CD4-positive, alpha-beta T cell treated with Interleukin-15 for 4 hours (primary cell): ENCODE results near the gene TMEM72.

Experiments
- DNase-seq: peaks from one replicate; pipeline ENCODE4 v3.0.0-alpha.2; 2020; ENCODE audit warnings: low spot score

TMEM72 gene

GRCh38 chr10:44934416-44935200 lies 23.5 kb downstream of the TMEM72 start:
- DNase-seq, result no peak

DNA sequence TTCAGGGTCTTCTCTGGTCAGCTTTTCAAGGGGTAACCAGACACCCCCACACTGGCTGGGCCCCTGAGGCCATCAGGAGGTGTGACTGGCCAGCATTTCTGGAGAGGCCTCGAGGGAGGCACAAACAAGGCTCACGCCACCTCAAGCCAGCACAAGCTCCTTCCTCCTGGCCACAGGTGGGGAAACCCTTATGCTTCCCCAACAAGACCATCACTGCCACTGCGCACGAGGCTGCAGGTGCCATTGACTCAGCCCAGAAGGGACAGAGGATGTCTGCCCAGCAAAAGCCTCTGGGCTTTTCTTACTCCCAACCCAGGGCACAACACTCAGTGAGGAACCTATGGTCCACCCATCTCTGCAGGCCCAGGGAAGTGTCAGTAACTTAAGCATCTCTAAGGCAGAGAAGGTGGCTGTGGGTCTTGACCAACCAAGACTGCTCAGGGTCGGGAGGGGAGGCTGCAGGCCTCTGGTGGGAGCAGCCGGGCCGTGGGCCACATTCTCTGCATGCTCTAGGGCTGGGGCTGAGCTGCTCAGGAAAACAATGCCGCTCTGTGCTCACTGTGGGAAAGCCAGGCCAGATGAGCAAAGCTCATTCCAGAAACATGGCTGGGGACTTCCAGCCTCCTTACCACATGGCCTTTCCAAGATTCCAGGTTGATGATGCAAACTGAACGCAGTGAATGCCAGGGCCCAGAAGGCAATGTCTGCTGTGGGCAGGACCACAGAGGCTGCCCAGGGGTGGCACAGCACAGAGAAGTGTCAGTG lies 24.2 kb downstream of the TMEM72 start:
- DNase-seq, result no peak

DNA sequence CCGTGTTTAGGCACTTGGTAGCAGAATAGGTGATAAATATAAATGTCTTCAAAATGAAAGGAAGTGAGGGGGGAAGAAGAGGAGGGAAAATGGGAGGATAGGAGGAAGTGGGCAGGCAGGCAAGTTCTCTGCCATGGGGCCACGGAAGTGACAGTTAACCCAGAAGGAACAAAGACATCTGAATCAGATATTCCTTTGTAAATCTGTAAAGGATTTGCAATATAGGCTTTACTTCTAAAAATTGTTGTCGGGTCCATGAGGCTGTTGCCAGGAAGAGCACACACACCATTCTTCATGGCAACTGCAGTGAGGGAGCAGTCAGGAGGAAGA lies 24.8 kb downstream of the TMEM72 start:
- DNase-seq, result no peak

DNA sequence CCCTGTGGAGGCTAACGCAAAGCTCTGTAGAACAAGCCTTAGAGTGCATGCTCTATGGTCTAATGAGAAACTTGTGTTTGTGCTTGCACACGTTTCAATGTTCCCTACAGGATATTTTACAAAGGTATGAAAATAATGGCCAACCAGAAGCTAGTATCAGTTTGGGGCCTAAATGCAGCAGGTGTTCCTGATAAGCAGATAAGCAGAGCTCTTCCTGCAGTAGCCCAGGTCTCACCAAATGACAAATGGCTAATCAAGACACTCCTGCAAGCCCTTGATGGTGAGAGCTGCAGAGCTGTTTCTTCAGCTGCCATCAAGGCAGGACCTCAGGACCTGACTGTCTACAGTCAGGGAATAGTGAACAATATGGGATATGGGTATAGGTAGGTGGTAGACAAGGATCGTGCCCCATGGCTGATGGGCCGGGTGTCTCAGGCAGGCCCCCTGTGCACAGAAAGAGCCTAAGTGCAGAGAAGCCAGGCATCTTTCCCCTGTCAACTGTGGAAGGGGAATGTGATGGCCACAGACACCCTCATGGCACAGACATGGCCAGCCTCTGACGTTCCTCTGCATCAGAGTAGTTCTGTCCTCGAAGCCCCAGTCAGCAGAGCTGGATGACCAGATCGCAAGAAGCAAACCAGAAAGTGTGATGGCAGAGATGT lies 25.3 kb downstream of the TMEM72 start:
- no peak for DNase-seq

GRCh38 chr10:44937196-44938005 lies 26.3 kb downstream of the TMEM72 start:
- DNase-seq, result no peak

- DNase-seq, result no peak
Measured at GRCh38 chr10:44938956-44939355, 27.8 kb downstream of the TMEM72 start.

DNA sequence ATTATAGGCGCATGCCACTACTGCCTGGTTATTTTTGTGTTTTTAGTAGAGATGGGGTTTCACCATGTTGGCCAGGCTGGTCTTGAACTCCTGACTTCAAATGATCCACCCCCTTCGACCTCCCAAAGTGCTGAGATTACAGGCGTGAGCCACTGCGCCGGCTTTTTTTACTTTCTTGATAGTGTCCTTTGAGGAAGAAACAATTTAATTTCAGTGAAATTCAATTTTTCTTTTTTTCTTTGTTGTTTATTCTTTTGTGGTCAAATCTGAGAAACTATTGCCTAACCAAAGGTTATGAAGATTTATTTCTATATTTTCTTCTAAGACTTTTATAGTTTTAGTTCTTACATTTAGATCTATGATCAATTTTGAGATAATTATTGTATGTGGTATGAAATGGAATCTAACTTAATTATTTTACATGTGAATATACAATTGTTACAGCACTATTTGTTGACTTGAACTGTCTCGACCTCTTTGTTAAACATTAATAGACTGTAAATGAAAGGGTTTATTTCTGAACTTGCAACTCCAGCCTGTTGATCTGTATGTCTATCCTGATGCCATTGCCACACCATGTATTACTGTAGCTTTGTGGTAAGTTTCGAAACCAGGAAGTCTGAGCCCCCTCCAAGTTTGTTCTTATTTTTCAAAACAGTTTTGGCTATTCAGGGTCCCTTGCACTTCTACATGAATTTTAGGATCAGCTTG lies 28.7 kb downstream of the TMEM72 start:
- no peak for DNase-seq

DNA sequence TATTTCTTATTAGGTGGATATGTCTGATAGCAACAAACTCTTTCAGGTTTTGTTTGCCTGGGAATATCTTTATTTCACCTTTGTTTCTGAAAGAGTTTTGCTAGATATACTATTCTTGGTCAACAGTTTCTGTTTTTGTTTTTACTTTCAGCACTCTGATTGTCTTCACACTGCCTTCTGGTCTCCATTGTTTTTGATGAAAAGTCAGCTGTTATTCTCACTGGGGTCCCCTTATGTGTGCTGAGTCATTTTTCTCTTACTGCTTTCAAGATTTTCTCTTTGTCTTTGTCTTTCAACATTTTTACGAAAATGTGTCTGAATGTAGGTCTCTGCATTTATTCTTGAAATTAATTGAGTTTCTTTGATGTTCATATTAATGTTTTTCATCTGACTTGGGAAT lies 33.2 kb downstream of the TMEM72 start:
- DNase-seq, result no peak

DNA sequence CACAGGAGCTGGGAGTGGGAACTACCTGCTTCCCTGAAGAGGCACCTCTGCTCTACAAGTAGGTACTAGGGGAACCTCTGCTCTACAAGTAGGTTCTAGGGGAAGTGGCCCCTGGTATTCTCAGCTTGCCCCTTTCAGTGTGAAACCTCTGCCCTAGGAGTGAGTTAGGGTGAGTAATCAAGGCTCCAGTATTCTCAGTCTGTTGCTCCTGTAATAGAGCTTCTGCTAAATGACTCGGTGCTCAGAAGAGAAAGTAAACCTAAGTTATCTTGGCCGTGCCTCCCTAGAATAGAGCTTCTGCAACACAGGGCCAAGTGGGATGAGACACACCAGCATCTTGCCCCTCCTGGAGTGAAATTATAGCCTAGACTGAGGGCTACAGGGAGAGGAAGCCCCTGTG lies 35.1 kb downstream of the TMEM72 start:
- DNase-seq, result no peak

DNA sequence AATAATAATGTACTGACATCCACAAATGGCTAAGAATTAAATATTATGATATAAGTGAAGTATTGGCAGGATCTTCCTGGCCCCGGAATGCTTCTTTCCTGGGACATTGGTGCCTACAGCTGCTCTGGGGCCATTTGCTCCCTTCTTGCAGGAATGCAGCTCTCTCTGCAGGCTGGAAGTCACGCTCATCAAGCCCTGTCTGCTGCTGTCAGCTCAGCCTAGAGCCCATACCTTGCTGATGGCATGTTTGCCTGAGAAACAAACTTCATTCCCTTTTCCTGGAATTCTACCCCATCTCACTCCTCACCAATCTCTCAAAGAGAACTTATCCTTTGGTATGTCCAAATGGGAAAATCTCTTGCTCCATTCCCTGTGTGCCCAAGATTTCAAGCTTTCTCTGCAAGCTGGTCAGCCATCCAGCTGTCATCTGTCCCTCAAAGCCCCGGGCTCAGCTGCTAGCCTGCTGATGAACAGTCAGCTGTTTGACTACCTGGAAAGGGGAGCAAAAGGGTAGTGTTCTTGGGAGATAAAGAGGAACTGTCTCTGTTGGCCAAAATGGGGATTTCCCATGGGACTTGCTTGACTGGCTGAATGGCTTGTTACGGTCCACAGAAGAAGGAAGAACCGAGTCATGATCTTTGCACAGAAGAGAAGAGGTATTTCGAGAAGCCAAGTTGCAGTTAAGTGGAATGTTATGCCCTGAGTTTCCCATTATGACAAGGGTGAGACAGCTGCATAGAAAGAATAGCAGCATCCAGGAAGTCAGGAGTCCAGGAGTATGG lies 36.4 kb downstream of the TMEM72 start:
- DNase-seq, result no peak

GRCh38 chr10:44948642-44949041 lies 37.5 kb downstream of the TMEM72 start:
- DNase-seq, result no peak

DNA sequence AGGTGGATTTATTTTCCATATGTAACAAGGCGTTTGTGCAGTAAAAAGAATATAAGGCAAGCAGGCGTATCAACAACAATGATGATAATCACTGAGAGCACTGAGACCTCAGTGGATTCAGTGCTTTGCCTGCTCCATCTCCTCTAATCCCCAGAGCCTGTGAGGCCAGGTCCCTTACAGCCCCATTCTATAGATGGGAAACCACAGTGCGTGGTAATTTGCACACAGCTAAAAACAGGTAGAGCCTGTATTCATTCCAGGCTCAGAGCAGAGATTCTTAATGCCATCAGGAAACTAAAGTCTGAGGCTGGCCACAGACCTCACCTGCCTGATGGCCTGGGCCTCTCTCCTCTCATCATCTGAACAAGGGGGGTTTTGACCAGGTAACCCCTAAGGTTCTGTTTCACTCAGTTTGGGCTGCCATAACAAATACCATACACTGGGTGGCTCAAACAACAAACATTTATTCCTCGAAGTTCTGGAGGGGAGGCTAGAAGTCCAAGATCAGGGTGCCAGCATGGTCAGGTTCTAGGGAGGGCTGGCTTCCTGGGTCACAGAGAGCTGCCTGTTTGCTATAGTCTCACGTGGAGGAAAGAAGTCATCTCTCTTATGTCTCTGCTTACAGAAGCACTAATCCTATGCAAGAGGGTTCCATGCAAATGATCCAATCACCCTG lies 38.1 kb downstream of the TMEM72 start:
- no peak for DNase-seq

- no peak for DNase-seq
Measured at GRCh38 chr10:44949915-44950314, 38.8 kb downstream of the TMEM72 start.

- DNase-seq, result no peak
Measured at GRCh38 chr10:44950326-44951225, 39.4 kb downstream of the TMEM72 start.

DNA sequence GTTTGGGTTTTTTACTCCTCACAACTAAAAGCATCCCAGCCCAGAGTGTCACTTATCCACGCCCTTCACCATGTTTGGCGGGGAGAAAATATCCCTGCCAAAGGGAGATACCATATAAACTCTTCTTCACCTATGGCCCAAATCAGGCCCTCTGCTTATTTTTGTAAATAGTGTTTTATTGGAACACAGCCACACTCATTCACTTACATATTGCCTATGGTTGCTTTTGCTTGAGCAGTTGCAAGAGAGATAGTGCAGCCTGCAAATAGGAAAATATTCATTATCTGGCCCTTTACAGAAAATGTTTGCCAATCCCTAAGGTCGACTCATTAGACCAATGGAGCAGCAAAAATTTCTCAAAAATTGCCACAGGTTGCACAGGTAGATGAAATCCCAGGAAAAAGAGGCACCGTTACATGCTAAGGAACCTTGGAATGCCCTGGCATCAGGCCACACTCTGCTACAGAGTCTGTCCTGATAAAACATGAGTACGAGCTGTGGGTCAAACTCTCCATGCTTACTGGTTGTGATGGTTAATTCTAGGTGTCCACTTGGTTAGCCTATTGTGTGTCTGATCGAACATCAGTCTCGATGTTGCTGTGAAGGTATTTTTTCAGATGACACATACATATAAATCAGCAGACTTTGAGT lies 40.6 kb downstream of the TMEM72 start:
- no peak for DNase-seq

DNA sequence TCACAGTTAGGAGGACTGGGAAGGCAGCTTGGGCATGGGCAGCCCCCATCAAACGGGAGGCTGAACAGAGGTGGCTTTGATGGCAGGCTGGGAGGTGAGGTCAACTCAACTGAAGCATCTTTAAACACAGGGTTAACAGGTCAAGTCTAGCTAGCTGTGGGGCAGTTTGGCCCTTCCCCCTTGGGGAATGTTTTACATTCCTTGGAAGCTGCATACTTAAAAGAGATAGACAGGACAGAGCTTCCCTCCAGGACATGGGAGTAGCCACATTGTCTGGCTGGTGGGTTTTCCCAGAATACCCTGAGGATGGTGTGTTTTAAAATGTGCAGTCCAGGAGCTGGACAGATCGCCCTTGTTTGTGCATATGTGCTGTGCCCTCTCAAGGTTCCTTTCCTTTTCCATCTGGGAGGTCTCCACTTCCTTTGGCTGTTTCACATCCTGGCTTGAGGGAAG lies 41.7 kb downstream of the TMEM72 start:
- DNase-seq, result no peak

DNA sequence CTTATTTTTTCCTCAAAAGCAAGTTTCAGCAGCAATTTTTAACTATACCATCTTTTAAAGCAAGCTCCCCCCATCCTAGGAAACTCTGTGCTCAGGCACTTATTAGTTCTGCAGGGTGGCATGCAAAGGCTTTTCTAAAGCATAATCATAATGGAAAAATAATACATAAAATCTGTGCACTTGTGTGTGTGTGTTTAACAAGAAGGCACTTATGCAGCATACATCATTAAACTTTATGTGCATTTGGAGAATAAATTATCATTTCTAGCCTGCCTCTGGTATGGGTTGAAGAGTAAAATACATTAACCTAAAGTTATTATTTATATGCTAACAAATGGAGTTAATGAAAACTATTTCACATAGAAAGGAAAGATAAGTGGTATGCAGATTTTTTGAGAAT lies 42.9 kb downstream of the TMEM72 start:
- no peak for DNase-seq

DNA sequence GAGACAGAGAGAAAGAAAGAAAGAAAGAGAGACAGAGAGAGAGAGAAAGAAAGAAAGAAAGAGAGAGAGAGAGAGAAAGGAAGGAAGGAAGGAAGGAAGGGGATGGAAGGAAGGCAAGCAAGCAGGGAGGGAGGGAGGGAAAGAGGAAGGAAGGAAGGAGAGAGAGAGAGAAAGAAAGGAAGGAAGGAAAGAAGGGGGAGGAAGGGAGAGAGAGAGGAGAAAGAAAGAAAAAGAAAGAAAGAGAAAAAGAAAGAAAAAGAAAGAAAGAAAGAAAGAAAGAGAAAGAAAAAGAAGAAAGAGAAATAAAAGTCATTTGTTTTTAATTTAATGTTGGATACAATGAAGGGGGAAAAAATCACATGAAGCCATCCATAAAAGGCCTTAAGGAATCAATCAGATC lies 43.8 kb downstream of the TMEM72 start:
- no peak for DNase-seq
